ENCODE measurements around the gene PITX2.

Gene PITX2

DNA sequence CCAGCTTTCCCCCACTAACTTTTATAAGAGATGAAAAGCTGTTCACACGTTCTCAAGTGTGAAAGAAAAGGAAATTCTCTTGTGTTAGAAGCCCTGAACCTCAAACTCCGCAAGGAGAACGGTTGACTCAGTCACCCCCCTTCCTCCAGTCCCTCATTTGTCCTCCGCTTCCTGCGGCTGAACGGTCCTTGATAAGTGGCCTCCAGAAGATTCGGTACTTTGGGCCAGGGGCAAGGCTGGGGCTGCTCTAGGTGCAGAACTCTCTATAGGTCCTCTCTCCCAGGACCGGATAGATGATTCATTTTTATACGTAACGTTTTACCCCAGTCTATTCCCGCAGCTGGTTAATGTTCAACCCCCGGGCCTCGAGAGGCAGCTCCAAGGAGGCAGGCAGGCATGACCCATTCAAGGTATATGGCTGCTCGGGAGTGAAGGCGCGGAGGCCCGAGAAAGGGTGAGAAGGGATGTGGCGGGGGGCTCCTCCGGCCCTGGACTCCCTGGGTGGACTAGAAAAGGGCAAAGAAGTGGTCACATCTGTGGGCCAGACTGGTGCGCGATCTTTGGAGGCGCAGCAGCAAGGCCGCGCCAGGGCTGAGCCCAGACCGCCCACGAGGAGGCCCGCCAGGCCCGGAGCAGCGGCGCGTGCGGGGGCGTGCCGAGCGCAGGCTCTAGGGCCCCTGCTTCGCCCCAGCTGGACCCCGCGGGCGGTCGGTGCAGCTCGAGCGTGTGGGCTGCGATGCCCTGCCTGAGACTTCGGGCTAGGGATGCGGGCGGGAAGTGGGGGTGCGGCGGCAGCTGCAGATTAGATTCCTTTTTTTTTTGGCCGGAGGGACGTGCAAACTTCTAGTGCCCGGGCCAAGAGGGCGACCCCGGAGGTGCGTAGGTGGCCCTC is 11.7 kb downstream of the PITX2 start:
- H3K4me3 ChIP-seq (ENCODE audit: severe bottlenecking) = no peak overlapping the region
- DNase-seq (ENCODE audit: low spot score) (no peak), ATAC-seq (ENCODE audit: low read depth) (peak; percentile 37; the same call in 1 of the 3 replicates)
- TF ChIP-seq, protein P1, sequence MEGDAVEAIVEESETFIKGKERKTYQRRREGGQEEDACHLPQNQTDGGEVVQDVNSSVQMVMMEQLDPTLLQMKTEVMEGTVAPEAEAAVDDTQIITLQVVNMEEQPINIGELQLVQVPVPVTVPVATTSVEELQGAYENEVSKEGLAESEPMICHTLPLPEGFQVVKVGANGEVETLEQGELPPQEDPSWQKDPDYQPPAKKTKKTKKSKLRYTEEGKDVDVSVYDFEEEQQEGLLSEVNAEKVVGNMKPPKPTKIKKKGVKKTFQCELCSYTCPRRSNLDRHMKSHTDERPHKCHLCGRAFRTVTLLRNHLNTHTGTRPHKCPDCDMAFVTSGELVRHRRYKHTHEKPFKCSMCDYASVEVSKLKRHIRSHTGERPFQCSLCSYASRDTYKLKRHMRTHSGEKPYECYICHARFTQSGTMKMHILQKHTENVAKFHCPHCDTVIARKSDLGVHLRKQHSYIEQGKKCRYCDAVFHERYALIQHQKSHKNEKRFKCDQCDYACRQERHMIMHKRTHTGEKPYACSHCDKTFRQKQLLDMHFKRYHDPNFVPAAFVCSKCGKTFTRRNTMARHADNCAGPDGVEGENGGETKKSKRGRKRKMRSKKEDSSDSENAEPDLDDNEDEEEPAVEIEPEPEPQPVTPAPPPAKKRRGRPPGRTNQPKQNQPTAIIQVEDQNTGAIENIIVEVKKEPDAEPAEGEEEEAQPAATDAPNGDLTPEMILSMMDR (IDR thresholded peaks at IDR 0.05; ENCODE audit: poor library complexity, severe bottlenecking) = no peak
- no peaks in the 10 kb centered on the region for H3K36me3 ChIP-seq (ENCODE audit: low read depth)
- no peaks in the 10 kb centered on the region for H3K9me3 ChIP-seq (ENCODE audit: severe bottlenecking)
- peaks cover 84% of the 10 kb centered on the region for H3K27me3 ChIP-seq (ENCODE audit: insufficient read depth, poor library complexity, severe bottlenecking)
- H3K4me1 ChIP-seq (ENCODE audit: insufficient read depth, poor library complexity, severe bottlenecking) = no peaks in the 10 kb centered on the region
- H3K27ac ChIP-seq (ENCODE audit: poor library complexity, severe bottlenecking) = no peak overlapping the region

DNA sequence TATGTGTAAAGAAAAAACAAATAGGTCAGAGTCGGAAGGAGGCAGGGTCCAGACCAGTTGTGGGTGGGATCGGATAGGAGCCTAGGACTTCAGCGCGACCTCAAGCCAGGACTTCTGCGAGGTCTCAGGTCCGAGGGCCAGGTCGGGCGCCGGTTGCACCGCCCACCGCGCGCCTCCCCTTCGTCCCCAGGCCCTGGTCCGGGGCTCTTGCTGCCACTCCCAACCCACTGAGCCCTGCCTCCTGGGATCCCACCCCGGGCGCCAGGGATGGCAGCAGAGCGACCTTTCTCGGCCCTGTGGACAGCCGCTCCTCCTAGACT is 12.3 kb downstream of the PITX2 start:
- Histone ChIP-seq H3K36me3 (ENCODE audit: low read depth) (no peaks in the 10 kb centered on the region), H3K27ac (ENCODE audit: poor library complexity, severe bottlenecking) (no peak overlapping the region), H3K9me3 (ENCODE audit: severe bottlenecking) (no peaks in the 10 kb centered on the region), H3K4me3 (ENCODE audit: severe bottlenecking) (no peak overlapping the region), H3K4me1 (ENCODE audit: insufficient read depth, poor library complexity, severe bottlenecking) (no peaks in the 10 kb centered on the region), H3K27me3 (ENCODE audit: insufficient read depth, poor library complexity, severe bottlenecking) (peaks cover 78% of the 10 kb centered on the region)
- DNase-seq (ENCODE audit: low spot score) = no peak
- TF ChIP-seq, protein P1 (IDR thresholded peaks at IDR 0.05; ENCODE audit: poor library complexity, severe bottlenecking) = no peak
- ATAC-seq (ENCODE audit: low read depth) = no peak; the same call in 2 of the 3 replicates

- Histone ChIP-seq H3K9me3 (ENCODE audit: severe bottlenecking) (no peaks in the 10 kb centered on the region), H3K27ac (ENCODE audit: poor library complexity, severe bottlenecking) (no peak overlapping the region), H3K27me3 (ENCODE audit: insufficient read depth, poor library complexity, severe bottlenecking) (peaks cover 64% of the 10 kb centered on the region), H3K4me3 (ENCODE audit: severe bottlenecking) (no peak overlapping the region), H3K36me3 (ENCODE audit: low read depth) (no peaks in the 10 kb centered on the region), H3K4me1 (ENCODE audit: insufficient read depth, poor library complexity, severe bottlenecking) (no peaks in the 10 kb centered on the region)
- ATAC-seq (ENCODE audit: low read depth) (no peak), DNase-seq (ENCODE audit: low spot score) (no peak)
- TF ChIP-seq, protein P1 (IDR thresholded peaks at IDR 0.05; ENCODE audit: poor library complexity, severe bottlenecking) = no peak
Measured at GRCh38 chr4:110609044-110609750, 13.7 kb downstream of the PITX2 start.

DNA sequence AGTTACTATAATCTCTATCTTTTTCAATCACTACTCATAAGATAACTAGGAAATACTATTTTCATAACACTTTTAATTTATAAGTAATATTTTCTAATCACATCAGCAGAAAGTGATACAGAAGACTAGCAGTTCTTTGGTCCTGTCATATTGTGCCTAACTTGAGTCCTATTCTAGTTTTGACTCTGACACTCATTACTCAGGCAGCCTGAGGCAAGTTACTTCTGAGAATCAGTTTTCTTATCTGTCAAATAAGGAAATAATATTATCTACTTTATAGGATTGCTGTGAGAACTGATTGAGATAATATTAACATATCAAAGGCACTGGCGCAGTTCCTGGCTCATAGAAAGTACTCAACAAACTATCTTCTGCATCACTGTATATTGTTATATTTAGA is 17.8 kb downstream of the PITX2 start:
- ATAC-seq (ENCODE audit: low read depth) (no peak), DNase-seq (ENCODE audit: low spot score) (no peak)
- Histone ChIP-seq H3K4me3 (ENCODE audit: severe bottlenecking) (no peak overlapping the region), H3K9me3 (ENCODE audit: severe bottlenecking) (no peaks in the 10 kb centered on the region), H3K36me3 (ENCODE audit: low read depth) (no peaks in the 10 kb centered on the region), H3K27me3 (ENCODE audit: insufficient read depth, poor library complexity, severe bottlenecking) (peaks cover 32% of the 10 kb centered on the region), H3K27ac (ENCODE audit: poor library complexity, severe bottlenecking) (no peak overlapping the region), H3K4me1 (ENCODE audit: insufficient read depth, poor library complexity, severe bottlenecking) (no peaks in the 10 kb centered on the region)
- TF ChIP-seq, protein P1 (IDR thresholded peaks at IDR 0.05; ENCODE audit: poor library complexity, severe bottlenecking) = no peak

Measured in RWPE2 (cell line).